ENCODE data around the gene GUCY2C.

Gene GUCY2C

GRCh38 chr12:14570231-14570630, 126.2 kb downstream of the GUCY2C start:
- no peak for DNase-seq (ENCODE audit: low spot score)

- no peak for DNase-seq (ENCODE audit: low spot score)
These were observed 128.8 kb downstream of the GUCY2C start, which contains the start of gene PLBD1 for GRCh38 chr12:14567351-14568162. Gene PLBD1 (minus strand): TSS chr12:14567883. CDS start chr12:14567696, 187 bp downstream.

GRCh38 chr12:14564336-14564959, 132.0 kb downstream of the GUCY2C start:
- no peak for DNase-seq (ENCODE audit: low spot score)

GRCh38 chr12:14563046-14563445, 133.4 kb downstream of the GUCY2C start:
- no peak for DNase-seq (ENCODE audit: low spot score)
